ENCODE data around the gene LSS.

The LSS gene

GRCh38 chr21:46168238-46168637 lies 60.3 kb downstream of the LSS start:
- peaks cover 6% of the 10 kb centered on the region for H3K4me1 Mint-ChIP-seq (ENCODE audit: low read depth)
- no peak overlapping the region for H3K27ac Mint-ChIP-seq
- H3K4me3 Mint-ChIP-seq, result no peak overlapping the region
- H3K36me3 Mint-ChIP-seq, result no peaks in the 10 kb centered on the region
- H3K27me3 Mint-ChIP-seq, result no peaks in the 10 kb centered on the region
- no peaks in the 10 kb centered on the region for H3K9me3 Mint-ChIP-seq (ENCODE audit: low read depth)

- Mint-ChIP-seq H3K27me3 (no peaks in the 10 kb centered on the region), H3K4me1 (ENCODE audit: low read depth) (no peaks in the 10 kb centered on the region), H3K9me3 (ENCODE audit: low read depth) (no peaks in the 10 kb centered on the region)
Observed at GRCh38 chr21:46165098-46165497, 63.5 kb downstream of the LSS start.

GRCh38 chr21:46163380-46163779 lies 65.2 kb downstream of the LSS start:
- no peaks in the 10 kb centered on the region for H3K9me3 Mint-ChIP-seq (ENCODE audit: low read depth)
- H3K4me1 Mint-ChIP-seq (ENCODE audit: low read depth), result no peaks in the 10 kb centered on the region
- no peak overlapping the region for H3K4me3 Mint-ChIP-seq
- H3K36me3 Mint-ChIP-seq, result peaks cover 2% of the 10 kb centered on the region
- no peaks in the 10 kb centered on the region for H3K27me3 Mint-ChIP-seq
- no peak overlapping the region for H3K27ac Mint-ChIP-seq

More at GRCh38 chr21:46165098-46165497, 63.5 kb downstream of the LSS start:
- Mint-ChIP-seq H3K4me3 (no peak overlapping the region), H3K27ac (no peak overlapping the region), H3K36me3 (peaks cover 2% of the 10 kb centered on the region)

- Mint-ChIP-seq H3K9me3 (ENCODE audit: low read depth) (no peaks in the 10 kb centered on the region), H3K27me3 (no peaks in the 10 kb centered on the region), H3K36me3 (peaks cover 2% of the 10 kb centered on the region), H3K4me1 (ENCODE audit: low read depth) (no peaks in the 10 kb centered on the region), H3K27ac (no peak overlapping the region), H3K4me3 (no peak overlapping the region)
Observed at GRCh38 chr21:46161633-46162592, 66.7 kb downstream of the LSS start.

GRCh38 chr21:46160907-46161632 lies 67.5 kb downstream of the LSS start:
- Mint-ChIP-seq H3K4me1 (ENCODE audit: low read depth) (no peaks in the 10 kb centered on the region), H3K27me3 (no peaks in the 10 kb centered on the region), H3K4me3 (no peak overlapping the region), H3K36me3 (peaks cover 2% of the 10 kb centered on the region), H3K27ac (no peak overlapping the region), H3K9me3 (ENCODE audit: low read depth) (no peaks in the 10 kb centered on the region)

- Mint-ChIP-seq H3K27me3 (no peaks in the 10 kb centered on the region), H3K4me1 (ENCODE audit: low read depth) (no peaks in the 10 kb centered on the region), H3K4me3 (no peak overlapping the region), H3K36me3 (peaks cover 2% of the 10 kb centered on the region), H3K27ac (no peak overlapping the region), H3K9me3 (ENCODE audit: low read depth) (no peaks in the 10 kb centered on the region)
Observed at GRCh38 chr21:46160657-46160906, 68.0 kb downstream of the LSS start.

- H3K36me3 Mint-ChIP-seq, result peaks cover 2% of the 10 kb centered on the region
- no peaks in the 10 kb centered on the region for H3K27me3 Mint-ChIP-seq
- no peak overlapping the region for H3K4me3 Mint-ChIP-seq
- no peaks in the 10 kb centered on the region for H3K9me3 Mint-ChIP-seq (ENCODE audit: low read depth)
- H3K4me1 Mint-ChIP-seq (ENCODE audit: low read depth), result no peaks in the 10 kb centered on the region
- no peak overlapping the region for H3K27ac Mint-ChIP-seq
Observed at GRCh38 chr21:46159841-46160656, 68.5 kb downstream of the LSS start.

GRCh38 chr21:46159390-46159789 lies 69.2 kb downstream of the LSS start:
- H3K27ac Mint-ChIP-seq, result no peak overlapping the region

GRCh38 chr21:46158666-46159300 lies 69.8 kb downstream of the LSS start:
- H3K4me1 Mint-ChIP-seq (ENCODE audit: low read depth), result no peaks in the 10 kb centered on the region
- H3K27me3 Mint-ChIP-seq, result no peaks in the 10 kb centered on the region
- H3K36me3 Mint-ChIP-seq, result peaks cover 2% of the 10 kb centered on the region
- H3K27ac Mint-ChIP-seq, result no peak overlapping the region
- no peaks in the 10 kb centered on the region for H3K9me3 Mint-ChIP-seq (ENCODE audit: low read depth)
- no peak overlapping the region for H3K4me3 Mint-ChIP-seq

More at GRCh38 chr21:46159390-46159789, 69.2 kb downstream of the LSS start:
- Mint-ChIP-seq H3K9me3 (ENCODE audit: low read depth) (no peaks in the 10 kb centered on the region), H3K4me1 (ENCODE audit: low read depth) (no peaks in the 10 kb centered on the region), H3K4me3 (no peak overlapping the region), H3K36me3 (peaks cover 2% of the 10 kb centered on the region), H3K27me3 (no peaks in the 10 kb centered on the region)

- peaks cover 2% of the 10 kb centered on the region for H3K36me3 Mint-ChIP-seq
- H3K9me3 Mint-ChIP-seq (ENCODE audit: low read depth), result no peaks in the 10 kb centered on the region
- no peaks in the 10 kb centered on the region for H3K4me1 Mint-ChIP-seq (ENCODE audit: low read depth)
- no peak overlapping the region for H3K4me3 Mint-ChIP-seq
- no peaks in the 10 kb centered on the region for H3K27me3 Mint-ChIP-seq
- no peak overlapping the region for H3K27ac Mint-ChIP-seq
Observed at GRCh38 chr21:46157987-46158451, 70.6 kb downstream of the LSS start.

- Mint-ChIP-seq H3K4me3 (no peak overlapping the region), H3K9me3 (ENCODE audit: low read depth) (no peaks in the 10 kb centered on the region), H3K4me1 (ENCODE audit: low read depth) (no peaks in the 10 kb centered on the region), H3K27me3 (no peaks in the 10 kb centered on the region), H3K36me3 (no peaks in the 10 kb centered on the region), H3K27ac (no peak overlapping the region)
Observed at GRCh38 chr21:46157396-46157986, 71.1 kb downstream of the LSS start.

- Mint-ChIP-seq H3K4me3 (no peak overlapping the region), H3K9me3 (ENCODE audit: low read depth) (no peaks in the 10 kb centered on the region), H3K27ac (no peak overlapping the region), H3K27me3 (no peaks in the 10 kb centered on the region), H3K4me1 (ENCODE audit: low read depth) (no peaks in the 10 kb centered on the region), H3K36me3 (no peaks in the 10 kb centered on the region)
Observed at GRCh38 chr21:46156678-46157077, 71.9 kb downstream of the LSS start.

- Mint-ChIP-seq H3K9me3 (ENCODE audit: low read depth) (no peaks in the 10 kb centered on the region), H3K27ac (no peak overlapping the region), H3K36me3 (no peaks in the 10 kb centered on the region), H3K27me3 (no peaks in the 10 kb centered on the region), H3K4me1 (ENCODE audit: low read depth) (no peaks in the 10 kb centered on the region), H3K4me3 (no peak overlapping the region)
Observed at GRCh38 chr21:46156378-46156645, 72.3 kb downstream of the LSS start.

GRCh38 chr21:46155514-46156377 lies 72.8 kb downstream of the LSS start, which contains the start of gene FTCD:
FTCD (minus strand) TSS chr21:46155579; CDS start chr21:46155523, 56 bp downstream.
- Mint-ChIP-seq H3K27ac (no peak within 1 kb of the TSS), H3K9me3 (ENCODE audit: low read depth) (no peaks in the 10 kb centered on the region), H3K27me3 (no peaks in the 10 kb centered on the region), H3K4me1 (ENCODE audit: low read depth) (no peaks in the 10 kb centered on the region), H3K36me3 (no peaks in the 10 kb centered on the region), H3K4me3 (no peak within 1 kb of the TSS)

Measured in activated naive CD8-positive, alpha-beta T cell (primary cell).